IPS-NIHi7 (cell line): Measurements from ENCODE around the gene TCF7L1.

ENCODE experiments used
- DNase-seq: peaks from one replicate; pipeline ENCODE4 v3.0.0; 2012; ENCODE audit warnings: mixed read lengths; ENCODE audit errors: extremely low spot score

Gene TCF7L1

DNA sequence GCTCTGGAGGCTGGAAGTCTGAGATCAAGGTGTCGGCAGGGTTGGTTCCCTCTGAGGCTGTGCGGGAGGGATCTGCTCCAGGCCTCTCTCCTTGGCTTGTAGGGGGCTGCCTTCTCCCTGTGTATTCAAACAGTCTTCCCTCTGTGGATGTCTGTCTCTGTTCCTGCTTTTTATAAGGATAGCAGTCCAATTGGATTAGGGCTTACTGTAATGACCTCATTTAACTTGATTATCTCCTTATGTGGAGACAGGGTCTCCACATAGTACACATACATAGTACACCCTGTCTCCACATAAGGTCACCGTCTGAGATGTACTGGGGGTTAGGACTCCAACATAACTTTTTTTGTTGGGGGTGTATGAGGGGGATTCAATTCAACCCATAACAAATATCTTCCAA, 30.5 kb downstream of the TCF7L1 start:
- no peak for DNase-seq

- no peak for DNase-seq
These were observed 31.0 kb downstream of the TCF7L1 start for GRCh38 chr2:85164145-85164569.

DNA sequence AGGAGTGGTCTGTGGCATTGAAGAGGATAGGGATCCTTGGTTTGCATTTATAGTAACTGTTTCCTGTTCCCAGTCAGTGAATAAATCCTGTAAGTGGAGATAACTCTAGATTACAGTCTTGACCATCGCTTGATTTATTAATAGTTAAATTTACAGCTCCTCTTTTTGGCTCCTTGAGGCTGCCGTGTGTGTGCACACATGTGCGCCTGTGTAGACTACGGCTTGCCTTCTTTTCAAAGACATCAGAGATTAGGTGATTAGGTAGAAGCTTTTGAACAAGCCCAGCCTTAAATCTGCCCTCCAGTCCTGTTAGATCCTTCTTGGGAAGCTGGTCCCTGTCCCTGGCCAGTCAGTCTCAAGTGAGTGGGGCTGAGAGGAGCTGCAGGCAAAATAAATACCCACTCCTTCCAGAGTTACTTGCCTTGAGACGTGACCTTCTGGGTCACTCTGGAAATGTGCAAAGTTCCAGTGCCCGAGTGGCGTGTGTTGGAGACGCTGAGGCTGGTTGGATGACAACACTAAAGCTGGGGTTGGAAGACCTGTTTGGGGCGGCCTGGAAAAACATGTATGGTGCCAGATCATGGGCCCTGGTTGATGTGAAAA, 32.0 kb downstream of the TCF7L1 start:
- DNase-seq = no peak

- no peak for DNase-seq
These were observed 32.8 kb downstream of the TCF7L1 start for GRCh38 chr2:85166021-85166420.

- DNase-seq = no peak
These were observed 34.3 kb downstream of the TCF7L1 start for GRCh38 chr2:85167479-85167878.

DNA sequence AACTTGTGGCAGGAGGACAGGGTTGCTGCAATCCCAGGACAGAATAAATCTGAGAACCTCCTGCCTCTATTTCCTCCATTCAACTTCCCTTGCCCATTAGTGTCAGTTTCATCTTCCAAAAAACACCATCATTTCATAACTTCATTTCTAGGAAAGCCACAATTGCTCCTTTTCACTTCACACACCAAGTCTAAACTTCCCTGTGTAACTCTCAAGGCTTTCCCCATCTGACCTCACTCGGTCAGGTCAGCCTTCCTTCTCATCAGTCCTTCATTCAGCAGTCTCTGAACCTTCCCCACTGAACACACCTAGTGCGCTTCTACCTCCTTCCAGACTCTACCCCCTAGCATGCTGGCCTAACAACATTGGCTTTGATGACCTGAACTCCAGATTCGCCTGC, 35.8 kb downstream of the TCF7L1 start:
- DNase-seq = no peak

DNA sequence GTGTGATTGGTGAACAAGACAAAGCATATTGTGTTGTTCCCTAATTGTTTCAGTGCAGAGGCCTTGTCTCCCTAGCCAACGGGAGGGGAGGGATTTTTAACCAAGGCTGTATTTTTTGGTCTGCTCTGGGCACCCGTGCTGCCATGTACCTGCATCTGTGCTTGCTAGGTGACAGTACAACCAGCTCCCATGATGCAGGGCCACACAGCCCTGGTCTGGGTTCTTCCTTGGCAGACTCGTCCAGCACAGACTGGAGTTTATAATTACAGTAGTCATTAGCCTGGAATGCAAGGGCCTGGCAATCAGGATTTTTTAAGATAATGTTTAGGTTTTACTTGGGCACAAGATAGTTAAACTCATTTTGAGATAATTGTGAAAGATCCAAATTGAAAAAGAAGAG, 36.4 kb downstream of the TCF7L1 start:
- no peak for DNase-seq

GRCh38 chr2:85170938-85171475, 37.8 kb downstream of the TCF7L1 start:
- no peak for DNase-seq

GRCh38 chr2:85171916-85172315, 38.7 kb downstream of the TCF7L1 start:
- no peak for DNase-seq

DNA sequence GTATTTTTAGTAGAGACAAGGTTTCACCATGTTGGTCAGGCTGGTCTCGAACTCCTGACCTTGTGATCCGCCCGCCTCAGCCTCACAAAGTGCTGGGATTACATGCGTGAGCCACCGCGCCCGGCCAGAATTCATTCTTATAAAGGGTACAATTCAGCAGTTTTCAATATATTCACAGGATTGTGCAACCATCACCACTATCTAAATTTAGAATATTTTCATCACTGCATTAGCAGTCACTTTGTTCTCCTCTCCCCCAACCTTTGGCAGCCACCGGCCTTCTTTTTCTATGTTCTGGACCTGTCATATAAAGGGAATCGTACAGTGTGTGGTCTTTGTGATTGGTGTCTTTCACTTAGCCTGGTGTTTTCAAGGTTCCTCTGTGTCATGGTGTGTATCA, 40.7 kb downstream of the TCF7L1 start:
- no peak for DNase-seq

DNA sequence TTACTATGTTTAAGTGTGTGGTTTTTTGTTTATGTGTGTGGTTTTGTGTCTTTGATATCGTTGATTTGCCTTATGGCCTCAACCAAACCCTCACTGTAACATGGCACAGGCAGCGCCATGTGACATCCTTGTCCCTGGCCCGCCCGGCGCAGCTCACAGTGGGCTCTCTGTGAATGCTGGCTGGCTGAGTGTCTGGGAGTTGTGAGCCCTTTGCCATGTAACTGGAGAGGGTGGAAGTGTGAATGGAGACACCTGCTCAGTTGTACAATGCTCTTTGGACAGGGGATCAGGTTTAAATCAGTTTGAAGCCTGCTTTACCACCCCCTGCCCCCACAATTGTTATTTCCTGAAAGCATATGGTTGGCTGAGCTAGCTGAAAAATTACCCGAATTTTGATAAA, 41.8 kb downstream of the TCF7L1 start:
- DNase-seq = no peak

DNA sequence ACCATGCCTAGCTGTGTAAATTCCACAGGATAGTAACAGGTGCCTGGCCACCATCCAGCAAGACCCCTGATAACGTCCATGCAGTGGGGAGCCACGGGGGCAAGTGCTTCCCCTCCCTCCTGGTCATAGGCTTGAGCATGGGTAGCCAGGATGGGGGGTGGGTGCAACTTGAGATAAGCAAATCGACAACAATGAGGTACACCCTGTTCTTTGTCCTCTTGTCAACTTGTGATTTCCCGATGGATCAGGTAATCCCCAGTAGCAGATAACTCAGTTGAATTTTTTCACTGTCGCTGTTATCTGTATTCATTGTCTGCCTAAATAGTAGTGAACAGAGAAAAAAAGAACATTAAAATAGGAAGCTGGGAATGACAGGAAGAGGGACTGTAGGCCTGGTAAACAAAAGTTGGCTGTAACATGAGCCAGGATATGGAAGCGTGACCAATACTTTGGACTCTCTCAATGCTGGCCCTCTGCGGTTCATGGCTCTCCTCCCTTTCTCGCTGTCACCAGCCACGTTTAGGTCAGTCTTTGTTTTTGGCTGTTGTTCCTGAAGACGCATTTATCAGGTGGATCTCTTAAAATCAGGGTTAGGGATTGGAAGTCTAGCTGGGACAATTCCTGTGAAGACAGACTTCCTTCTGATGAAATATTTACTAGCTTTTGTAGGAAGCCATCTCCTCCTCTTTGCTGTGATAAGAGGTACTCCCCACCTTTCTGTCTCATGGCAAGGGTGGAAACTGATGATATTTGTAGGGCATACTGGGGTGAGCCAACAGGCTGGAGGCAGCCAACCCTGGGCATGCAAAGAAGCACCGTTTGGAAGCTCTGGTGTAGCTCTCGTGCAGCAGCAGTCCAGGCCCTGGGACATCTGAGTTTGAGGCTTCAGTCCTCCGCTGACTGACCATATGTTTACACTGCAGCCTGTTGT, 42.4 kb downstream of the TCF7L1 start:
- no peak for DNase-seq

GRCh38 chr2:85177031-85177824, 44.0 kb downstream of the TCF7L1 start:
- DNase-seq = no peak

- DNase-seq = no peak
These were observed 45.0 kb downstream of the TCF7L1 start for GRCh38 chr2:85178154-85178553.

GRCh38 chr2:85178980-85179411, 45.8 kb downstream of the TCF7L1 start:
- DNase-seq = peak; percentile 55

DNA sequence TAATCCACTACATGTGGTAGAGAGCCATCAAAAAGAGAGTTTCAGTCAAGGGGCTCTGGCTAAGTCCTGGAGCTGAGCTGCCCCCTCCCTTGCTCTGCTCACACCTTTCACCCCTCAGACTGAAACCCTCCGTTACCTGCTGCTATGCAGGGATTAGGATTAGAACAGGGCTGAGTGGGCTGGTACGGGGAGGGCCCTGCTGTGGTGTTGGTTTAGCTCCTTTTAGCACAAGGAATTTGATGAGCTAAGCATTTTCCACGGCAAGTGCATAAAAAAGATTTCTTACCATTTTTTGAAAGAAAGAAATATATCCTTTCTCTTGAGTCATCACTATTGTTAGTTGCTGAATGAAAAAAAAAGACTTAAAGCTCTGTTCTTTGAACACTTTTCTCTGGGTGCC, 46.3 kb downstream of the TCF7L1 start:
- DNase-seq = no peak

GRCh38 chr2:85180322-85181133, 47.3 kb downstream of the TCF7L1 start:
- no peak for DNase-seq

GRCh38 chr2:85181134-85181631, 48.0 kb downstream of the TCF7L1 start:
- DNase-seq = no peak

GRCh38 chr2:85181844-85182456, 48.8 kb downstream of the TCF7L1 start:
- DNase-seq = no peak

DNA sequence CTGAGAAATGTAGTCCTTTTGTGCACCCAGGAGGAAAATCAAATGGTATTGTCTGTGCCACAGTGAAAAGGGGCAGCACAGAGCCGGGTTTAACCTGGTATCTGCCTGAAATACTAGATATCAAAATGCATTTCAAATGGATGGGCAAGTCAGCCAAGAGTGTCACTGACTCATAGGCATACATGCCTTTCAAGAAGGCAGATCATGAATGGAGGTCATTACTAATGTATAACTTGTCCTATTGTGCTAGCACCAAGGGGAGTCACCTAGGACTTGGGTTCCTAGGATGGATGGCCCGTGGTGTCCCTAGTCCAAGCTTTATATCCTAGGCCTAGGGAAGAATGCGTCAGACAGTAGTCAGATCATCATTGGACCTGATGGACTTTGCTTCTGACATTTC, 49.9 kb downstream of the TCF7L1 start:
- DNase-seq = no peak

GRCh38 chr2:85183479-85183878, 50.3 kb downstream of the TCF7L1 start:
- DNase-seq = no peak
